Activated T-cell treated with anti-CD3 and anti-CD28 coated beads, Interleukin-2, amount 50 U/mL, for 1 hour (primary cell): ENCODE measurements around the gene RSRC1.
"Not testable (repeated sequence)": the region's sequence is repeated elsewhere in the genome, so short reads cannot be mapped to it uniquely, and the experiment has no call there.

Source experiments
- DNase-seq: peaks from one replicate; pipeline ENCODE4 v3.0.0-alpha.2; 2020

The RSRC1 gene

GRCh38 chr3:158548691-158549090 lies 438.8 kb downstream of the RSRC1 start:
- DNase-seq, result no peak

- DNase-seq, result not testable (repeated sequence)
These were observed 440.0 kb downstream of the RSRC1 start for GRCh38 chr3:158549938-158550337.

GRCh38 chr3:158552124-158552523 lies 442.2 kb downstream of the RSRC1 start:
- no peak for DNase-seq

- DNase-seq, result no peak
These were observed 449.6 kb downstream of the RSRC1 start for GRCh38 chr3:158559504-158559903.

GRCh38 chr3:158560979-158561378 lies 451.1 kb downstream of the RSRC1 start:
- DNase-seq, result no peak

- no peak for DNase-seq
These were observed 452.8 kb downstream of the RSRC1 start for GRCh38 chr3:158562674-158563073.

GRCh38 chr3:158563076-158563475 lies 453.2 kb downstream of the RSRC1 start:
- no peak for DNase-seq

GRCh38 chr3:158565076-158565475 lies 455.2 kb downstream of the RSRC1 start:
- DNase-seq, result no peak

GRCh38 chr3:158568784-158569183 lies 458.9 kb downstream of the RSRC1 start:
- no peak for DNase-seq

- DNase-seq, result no peak
These were observed 459.9 kb downstream of the RSRC1 start for GRCh38 chr3:158569794-158570193.

GRCh38 chr3:158570999-158571702 lies 461.3 kb downstream of the RSRC1 start, which contains the start of gene MLF1:
TSS of gene MLF1 (plus strand) at chr3:158571194. CDS start at chr3:158571301, 107 bp downstream.
- DNase-seq, result peak; percentile 77

GRCh38 chr3:158571969-158572765 lies 462.3 kb downstream of the RSRC1 start:
- no peak for DNase-seq

GRCh38 chr3:158572766-158573060 lies 462.8 kb downstream of the RSRC1 start:
- DNase-seq, result no peak

- no peak for DNase-seq
These were observed 463.8 kb downstream of the RSRC1 start for GRCh38 chr3:158573714-158574113.

GRCh38 chr3:158574646-158575045 lies 464.8 kb downstream of the RSRC1 start:
- DNase-seq, result no peak

- no peak for DNase-seq
These were observed 480.3 kb downstream of the RSRC1 start for GRCh38 chr3:158590223-158590622.
